GM18526 (cell line): ENCODE data around the gene PBX1.

ENCODE experiments used
- POLR2A ChIP-seq: IDR thresholded peaks from 3 replicates; pipeline ENCODE4 v1.6.1; 2011; ENCODE audit not compliant: insufficient read length; ENCODE audit errors: extremely low read depth

PBX1 gene

DNA sequence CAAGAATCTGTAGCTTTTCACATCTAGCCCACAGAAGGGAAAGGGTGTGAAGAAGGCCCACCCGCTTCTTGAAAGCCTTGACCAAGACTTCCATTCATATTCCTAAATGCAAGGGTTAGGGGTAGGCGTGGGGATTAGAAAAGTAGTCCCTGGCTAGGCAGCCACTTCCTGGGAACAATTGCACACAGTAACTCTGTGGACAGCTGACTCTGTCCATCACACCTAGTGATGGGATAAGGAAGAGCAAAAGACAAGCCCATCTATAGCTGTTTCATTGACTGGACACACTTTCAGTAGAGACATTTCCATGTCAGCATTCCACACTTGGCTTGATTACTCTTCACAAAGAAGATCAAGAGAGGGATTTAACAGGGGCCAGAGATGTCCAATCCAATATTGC, 294.2 kb downstream of the PBX1 start:
- no peak for TF ChIP-seq POLR2A

DNA sequence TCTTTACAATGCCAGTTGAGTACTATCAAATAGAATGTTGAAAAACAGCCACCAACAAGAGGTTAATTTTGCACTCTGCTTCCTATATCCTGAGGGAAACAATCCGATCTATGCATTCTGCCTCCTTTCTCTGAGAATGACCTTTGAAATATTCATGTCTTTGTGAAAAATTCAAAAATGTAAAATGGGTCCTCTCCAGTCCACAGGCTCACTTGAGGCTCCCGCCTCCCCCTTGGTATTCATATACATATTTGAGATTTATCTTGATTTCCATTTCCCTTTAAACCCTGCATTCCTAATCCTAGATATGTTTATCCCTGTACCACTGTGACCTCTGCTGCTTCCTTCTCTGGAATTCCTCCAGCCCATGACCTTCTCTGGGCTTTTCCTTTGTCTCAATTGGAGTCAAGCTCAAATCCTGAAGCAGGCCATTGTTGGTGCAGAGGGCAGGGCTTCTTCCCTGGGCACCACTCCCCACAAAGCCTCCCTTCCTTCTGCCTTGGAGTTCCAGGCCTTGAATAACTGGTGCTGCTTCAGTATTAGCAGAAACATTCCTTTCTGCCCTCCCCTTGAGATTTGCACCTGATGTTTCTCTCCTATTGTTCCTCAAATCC, 296.8 kb downstream of the PBX1 start:
- TF ChIP-seq POLR2A: no peak

DNA sequence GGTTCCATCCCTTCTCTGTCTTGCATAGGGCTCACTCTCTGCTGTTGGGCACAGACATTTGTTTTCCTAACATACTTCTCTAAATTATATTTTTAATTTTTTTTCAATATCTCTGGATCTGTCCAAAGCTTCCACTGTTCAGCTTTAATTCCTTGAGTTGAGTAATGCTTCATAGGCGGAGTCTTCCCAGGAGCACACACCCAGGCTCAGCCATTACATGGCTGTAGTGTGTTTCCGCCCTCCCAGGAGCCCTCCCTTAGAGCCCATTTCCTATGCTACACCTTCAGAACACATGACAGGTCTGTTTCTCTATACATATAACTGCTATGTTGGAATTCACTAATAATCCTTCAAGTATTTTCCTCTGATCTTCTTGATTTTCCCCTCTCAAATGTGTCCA, 297.4 kb downstream of the PBX1 start:
- TF ChIP-seq POLR2A: no peak

DNA sequence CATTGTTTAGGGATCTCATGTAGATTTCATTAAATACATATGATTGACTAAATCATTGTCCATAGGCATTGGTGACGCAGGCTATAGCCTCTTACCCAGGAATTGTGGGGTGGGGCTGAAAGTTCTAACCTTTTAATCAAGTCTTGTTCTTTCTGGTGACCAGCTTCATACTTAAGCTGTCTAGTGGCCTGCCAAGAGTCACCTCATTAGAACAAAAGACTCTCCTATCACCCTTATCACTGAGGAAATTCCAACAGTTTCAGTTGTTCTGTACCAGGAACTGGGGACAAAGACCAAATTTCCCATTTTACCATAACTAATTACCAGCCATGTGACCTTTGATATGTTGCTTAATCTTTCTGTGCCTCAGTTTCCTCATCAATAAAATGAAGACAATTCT, 298.5 kb downstream of the PBX1 start:
- TF ChIP-seq POLR2A: no peak

DNA sequence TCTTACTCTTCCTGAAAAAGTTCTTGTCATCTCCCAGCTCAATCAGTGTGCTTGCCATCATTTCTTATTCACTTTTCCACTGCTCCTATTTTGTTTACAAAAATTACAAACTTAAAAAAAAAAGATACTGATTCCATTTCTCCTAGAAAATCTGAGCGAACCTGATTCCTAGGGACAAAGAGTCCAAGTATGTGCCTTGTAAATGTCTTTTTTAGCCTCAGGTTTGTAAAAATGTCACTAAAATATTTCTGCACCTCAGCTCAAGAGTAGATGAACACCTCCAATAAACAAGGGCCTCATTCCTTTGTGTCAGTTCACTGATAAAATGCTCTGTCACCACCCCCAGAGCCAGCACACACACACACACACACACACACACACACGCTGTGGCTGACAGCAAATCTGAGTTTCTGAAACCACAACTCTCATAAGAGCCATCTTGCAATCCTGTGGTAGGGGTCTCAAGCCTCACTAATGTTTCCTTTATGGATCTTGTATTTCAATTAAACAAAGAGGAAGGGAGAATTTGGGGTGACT, 299.2 kb downstream of the PBX1 start:
- TF ChIP-seq POLR2A: no peak

DNA sequence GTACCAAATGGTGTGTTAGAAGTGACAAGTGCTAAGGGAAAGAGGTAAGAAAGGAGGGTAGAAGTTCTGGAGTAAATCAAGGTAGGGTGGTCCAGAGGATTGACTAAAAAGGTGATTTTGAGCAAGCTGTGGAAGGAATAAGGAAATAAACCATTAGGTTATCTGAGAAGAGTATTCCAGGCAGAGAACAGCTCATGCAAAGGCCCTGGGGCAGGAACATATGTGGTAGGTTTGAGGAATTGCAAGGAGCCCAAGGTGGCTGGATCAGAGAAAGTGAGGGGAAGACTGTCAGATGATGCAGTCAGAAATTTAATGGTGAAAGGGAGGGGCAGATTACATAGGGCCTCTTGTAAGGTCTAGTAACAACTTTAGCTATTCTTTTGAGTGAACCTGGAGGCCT, 302.6 kb downstream of the PBX1 start:
- TF ChIP-seq POLR2A: no peak

DNA sequence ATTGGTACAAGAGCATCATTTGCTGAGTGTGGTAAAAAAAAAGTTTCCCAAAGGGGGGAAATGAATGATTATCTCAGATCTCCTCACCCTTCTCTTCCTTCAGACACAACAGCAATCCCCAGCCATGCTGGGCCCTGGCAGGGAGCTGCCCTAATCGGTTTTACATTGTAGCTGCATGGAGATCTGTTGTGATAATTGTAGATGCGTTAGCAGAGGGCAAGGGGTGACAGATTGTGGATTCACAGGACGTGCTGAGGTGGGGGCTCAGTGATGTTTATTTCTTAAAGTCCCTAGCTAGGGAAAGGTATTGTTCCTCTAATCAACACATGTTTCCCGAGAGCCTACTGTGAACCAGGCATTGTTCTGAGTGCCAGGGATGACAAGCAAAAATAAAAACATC, 304.1 kb downstream of the PBX1 start:
- no peak for TF ChIP-seq POLR2A

DNA sequence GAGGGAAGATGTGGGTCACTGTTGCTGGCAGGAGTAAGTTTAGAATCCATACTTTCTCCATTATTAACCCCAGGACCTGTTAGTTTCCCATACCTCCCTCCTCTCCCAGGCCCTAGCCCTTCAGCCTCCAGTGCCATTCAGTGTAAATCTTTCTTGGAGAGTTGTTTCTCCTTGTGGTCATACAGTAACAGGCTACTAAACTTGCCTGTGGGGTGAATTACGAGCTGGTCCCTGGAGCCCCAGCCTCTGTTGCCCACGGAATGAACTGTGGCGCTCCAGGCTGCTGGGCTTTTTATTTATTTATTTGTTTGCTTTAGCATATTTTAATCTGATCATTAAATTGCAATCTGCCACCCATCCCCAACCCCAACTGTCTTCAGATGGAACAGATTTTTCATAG, 305.2 kb downstream of the PBX1 start:
- TF ChIP-seq POLR2A: no peak

DNA sequence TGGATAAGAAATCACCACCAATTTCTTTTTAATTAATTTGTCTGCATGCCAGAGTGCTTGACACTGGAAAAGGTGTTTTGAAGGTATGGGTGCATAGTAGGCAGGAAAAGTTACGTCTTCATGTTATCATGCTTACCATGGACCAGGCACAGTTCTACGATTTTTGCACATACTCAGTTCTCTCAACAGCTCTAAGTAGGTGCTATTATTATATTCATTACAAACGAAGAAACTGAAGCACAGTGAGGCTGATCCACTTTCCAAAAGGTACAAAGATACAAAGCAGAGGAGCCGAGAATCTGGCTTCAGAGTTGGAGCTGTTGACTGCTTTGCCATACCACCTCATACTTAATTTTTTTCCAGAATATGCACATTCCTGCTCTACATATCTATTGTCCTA, 306.4 kb downstream of the PBX1 start:
- TF ChIP-seq POLR2A: no peak

DNA sequence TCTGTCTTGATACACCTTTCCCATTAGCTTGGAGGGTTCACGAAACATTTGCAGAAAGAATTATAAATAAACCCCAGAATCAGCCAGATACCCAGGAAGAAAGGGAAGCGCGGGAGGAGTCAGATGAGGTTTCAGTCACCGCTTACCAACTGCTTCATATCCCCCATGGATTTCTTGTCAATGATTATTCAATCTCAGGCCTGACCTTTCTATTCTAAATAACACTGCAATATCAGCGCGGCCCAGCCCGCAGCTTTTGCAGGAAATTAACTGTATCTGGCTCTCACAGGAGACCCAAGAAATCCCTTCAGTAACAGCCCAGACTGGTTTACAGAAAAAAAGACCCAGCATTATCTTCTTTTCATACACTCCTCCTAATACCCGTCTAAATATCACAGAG, 308.6 kb downstream of the PBX1 start:
- TF ChIP-seq POLR2A: no peak

DNA sequence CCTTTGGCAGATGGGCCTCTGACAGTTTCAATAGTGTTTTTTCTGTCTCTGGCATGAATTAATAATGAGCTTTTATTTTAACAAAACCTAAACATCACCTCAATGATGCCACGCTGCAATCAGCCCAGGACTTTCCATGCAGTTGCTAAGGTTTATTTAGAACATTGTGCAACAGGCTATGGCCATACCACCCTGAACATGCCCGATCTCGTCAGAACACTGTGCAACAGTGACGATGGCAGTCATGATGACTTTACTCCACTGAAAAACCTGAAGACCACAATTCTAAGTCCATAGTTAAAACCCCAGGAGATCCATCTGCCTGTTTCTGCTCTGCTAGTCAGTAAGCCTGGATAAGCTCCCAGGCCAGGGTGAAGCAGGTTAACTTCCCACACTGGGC, 310.0 kb downstream of the PBX1 start:
- no peak for TF ChIP-seq POLR2A

DNA sequence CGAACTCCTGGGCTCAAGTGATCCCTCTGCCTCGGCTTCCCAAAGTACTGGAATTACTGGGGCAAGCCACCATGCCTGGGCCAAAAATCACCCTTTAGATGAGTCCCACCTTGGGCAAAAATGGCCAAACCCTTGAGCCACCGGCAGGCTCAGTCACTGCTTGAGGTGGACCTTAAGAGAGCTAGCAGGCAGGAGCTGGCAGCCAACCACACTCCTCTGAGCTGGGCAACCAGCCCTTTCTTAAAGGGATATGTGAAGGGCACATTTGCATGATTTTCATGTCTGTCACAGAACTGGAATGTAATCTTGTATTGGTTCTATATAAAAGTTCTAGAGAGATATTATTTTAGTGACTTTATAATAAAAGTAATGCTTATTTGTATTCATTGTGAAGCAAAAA, 316.5 kb downstream of the PBX1 start:
- TF ChIP-seq POLR2A: no peak

DNA sequence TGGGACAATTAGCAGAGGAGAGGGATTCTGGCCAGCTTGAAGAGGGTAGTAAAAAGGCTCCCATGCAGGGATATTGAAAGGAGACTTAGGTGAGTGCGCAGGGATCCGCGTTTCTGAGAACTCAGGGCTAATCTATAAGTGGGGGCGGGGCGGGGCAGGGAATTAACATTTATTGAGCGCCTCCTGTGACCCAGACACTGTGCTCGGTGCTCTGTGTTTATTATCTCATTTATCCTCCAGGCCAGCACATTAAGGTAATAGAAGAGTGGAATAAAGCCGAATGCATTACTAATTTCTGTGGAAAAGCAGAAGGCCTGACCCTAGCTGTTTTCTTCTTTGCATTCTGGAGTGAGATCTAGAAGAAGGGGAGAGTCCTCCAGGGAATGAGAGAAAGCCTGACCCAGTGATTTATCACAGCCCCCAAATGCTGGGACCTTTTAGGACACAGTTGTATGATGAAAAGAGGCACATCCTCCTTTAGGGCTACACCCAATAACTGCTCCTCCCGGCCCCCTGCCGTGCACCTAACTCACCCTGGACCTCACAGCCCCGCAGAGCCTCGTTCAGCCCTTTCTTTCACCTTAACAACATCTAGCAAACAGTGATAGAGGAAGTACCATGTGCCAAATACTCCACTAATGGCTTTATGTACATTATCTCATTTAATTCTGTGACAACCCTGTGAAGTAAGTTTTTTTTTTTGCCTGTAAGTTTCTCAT, 317.6 kb downstream of the PBX1 start:
- TF ChIP-seq POLR2A: no peak

DNA sequence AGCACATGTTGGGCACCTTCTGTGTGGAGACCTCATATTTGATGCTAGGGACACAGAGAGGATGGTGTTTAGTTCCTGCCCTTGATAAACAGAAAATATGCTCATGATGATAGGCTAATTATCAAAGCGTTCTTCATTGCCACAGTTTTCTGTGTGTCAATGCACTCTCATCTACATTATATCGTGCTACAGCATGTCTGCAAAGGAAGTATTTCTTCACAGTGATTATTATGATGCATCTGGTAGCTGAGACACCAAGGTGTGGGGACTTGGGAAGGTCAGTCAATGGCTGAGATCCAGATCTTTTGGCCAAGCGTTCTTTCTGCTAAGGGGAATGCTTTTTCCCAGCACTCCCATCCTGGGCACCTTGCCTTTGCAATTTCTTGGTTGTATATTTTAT, 321.2 kb downstream of the PBX1 start:
- no peak for TF ChIP-seq POLR2A

DNA sequence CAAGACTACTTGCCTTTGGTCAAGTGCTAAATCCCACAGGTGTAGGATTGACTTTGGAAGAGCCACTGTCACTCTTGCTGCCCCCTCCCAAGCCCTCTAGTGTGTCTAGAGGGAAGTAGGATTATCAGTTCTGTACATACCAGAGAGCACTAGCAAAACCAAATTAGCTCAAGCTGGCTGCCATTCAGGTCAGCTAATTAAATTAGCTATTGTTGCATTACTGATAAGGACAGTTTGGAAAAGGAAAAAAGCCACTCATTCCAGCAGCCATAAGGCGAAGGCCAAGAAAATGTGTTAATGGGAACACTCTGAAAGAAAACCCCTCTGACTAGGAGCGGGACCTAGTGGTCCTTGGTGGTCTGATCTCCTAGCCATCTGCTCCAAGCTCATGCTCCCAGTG, 321.7 kb downstream of the PBX1 start:
- no peak for TF ChIP-seq POLR2A

DNA sequence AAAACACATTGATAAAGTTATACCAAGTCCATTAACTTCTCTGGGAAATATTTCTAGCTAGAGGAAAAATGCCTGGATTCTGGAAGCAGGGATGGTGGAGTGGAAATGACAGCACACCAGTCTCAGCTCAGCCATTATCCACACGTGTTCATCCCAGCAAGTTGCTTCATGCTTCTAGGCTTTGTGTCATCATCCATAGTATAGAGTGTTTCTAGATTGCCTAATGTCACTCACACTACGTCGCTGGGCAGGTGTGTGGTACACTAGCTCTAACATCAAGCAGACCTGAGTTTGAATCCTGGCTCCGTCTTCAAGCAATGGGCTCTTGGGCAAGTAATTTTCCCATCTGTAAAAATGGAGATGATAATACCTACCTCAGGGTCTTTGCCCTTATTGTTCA, 326.3 kb downstream of the PBX1 start:
- TF ChIP-seq POLR2A: no peak

DNA sequence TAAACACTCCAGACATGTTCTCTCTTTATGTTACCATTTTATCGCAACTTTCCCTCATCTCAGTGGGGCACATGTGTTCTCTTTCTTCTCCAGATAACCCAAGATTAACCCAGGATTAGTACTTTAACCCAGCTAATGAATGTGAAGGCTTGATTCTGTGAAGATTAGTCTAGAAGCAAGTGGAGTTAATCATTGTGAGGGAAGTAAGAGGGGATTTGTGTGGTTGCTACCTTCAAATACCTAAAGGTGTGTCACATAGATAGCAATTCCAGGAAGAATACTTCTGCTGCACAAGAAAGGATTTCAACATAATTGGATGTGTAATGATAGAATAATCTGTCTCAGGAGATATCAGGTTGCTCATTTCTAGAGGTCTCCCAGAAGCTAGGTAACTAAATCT, 327.1 kb downstream of the PBX1 start:
- no peak for TF ChIP-seq POLR2A
